ENCODE data around the gene STX1A.

- TF ChIP-seq CTCF (IDR thresholded peaks at IDR 0.05) (no peak), POLR2A (IDR thresholded peaks at IDR 0.05) (no peak), EP300 (IDR thresholded peaks at IDR 0.05) (no peak)
These were observed 20.7 kb upstream of the STX1A start for GRCh38 chr7:73740212-73740611.

Data from tibial nerve (tissue), 4 donors.